Ovary (tissue), 9 donors: ENCODE data around the gene MAPK10. TPM values are rescaled to one million over a fixed set of nuclear protein-coding genes. Genes with fewer than 3 reads are reported as not detected.
A peak's percentile ranks its signal among the peaks of the same experiment; 100 is the strongest.

Experiments
- DNase-seq, 5 donors: peaks; one replicate each; pipeline ENCODE4 v3.0.0-alpha.2; 2019 to 2020
- H3K27ac ChIP-seq, 2 donors: fragments of 200-600 bp; one replicate each; pipeline versions ENCODE4 v1.5.1 to v1.8.0; 2019 to 2022
- H3K27me3 ChIP-seq: fragments of 200-600 bp; one replicate; pipeline ENCODE4 v1.8.0; 2022
- H3K36me3 ChIP-seq: fragments of 200-600 bp; sonication (generic); one replicate; pipeline ENCODE4 v1.5.1; 2019
- H3K4me1 ChIP-seq: one replicate; pipeline ENCODE4 v1.8.1; 2013; ENCODE audit warnings: mild to moderate bottlenecking, moderate library complexity; ENCODE audit not compliant: insufficient read depth
- H3K4me3 ChIP-seq: fragments of 200-600 bp; sonication (generic); one replicate; pipeline ENCODE4 v1.5.1; 2017
- H3K9me3 ChIP-seq, 2 donors: fragments of 200-600 bp in 1 of 2; sonication (generic) in 1 of 2; one replicate each; pipeline versions ENCODE4 v1.5.1 to v1.8.1; 2013 to 2019; ENCODE audit warnings: mild to moderate bottlenecking in 1 of 2, moderate library complexity in 1 of 2
- EP300 ChIP-seq: sonication (generic); formaldehyde crosslinking; IDR thresholded peaks from one replicate; pipeline ENCODE4 v1.6.1; 2017; ENCODE audit warnings: antibody characterized with exemption
- POLR2A ChIP-seq: fragments of 450-650 bp; IDR thresholded peaks from one replicate; pipeline ENCODE4 v1.6.1; 2017; ENCODE audit warnings: antibody characterized with exemption, mild to moderate bottlenecking, moderate library complexity
- WGBS, 3 donors: extraction: QIAGEN DNeasy Blood & Tissue Kit in 1 of 3; methylation state at CpG; one replicate each; pipeline versions ENCODE4 v1.1.5 to v1.1.7; 2013 to 2017; 5-methylcytosine and 5-hydroxymethylcytosine counted together
- intact Hi-C, 4 donors: fragments of 100-400 bp; cut with DNase I; formaldehyde crosslinking; loops; one replicate each; pipeline versions ENCODE4 v1.11.0 to v1.15.1; 2022 to 2023
- polyA plus RNA-seq, 2 donors: library from polyadenylated mRNA; stranded (reverse); fragments of 200-250 nt in 1 of 2; fragments of 350-450 nt in 1 of 2; fragmentation: Illumina TruSeq in 1 of 2; extraction: RNeasy Lipid Tissue Mini Kit (QIAGEN cat#74804) in 1 of 2; gene quantifications; one replicate each; pipeline ENCODE4 v1.2.3, GENCODE V29; 2013 to 2014
- total RNA-seq, 7 donors: library from RNA; depleted of rRNA in 2 of 7; stranded (reverse); fragments of >200 nt in 2 of 7; fragmentation: NEBNext Ultra II Directional in 3 of 7; extraction: Animal tissue kit (Norgen Biotek cat#: 25700) in 3 of 7; gene quantifications; one replicate each; pipeline versions ENCODE4 v1.1.0 to v1.2.4, GENCODE V29; 2016 to 2023
- TF ChIP-seq, protein P1 (sequence below), 3 donors: fragments of 450-650 bp in 2 of 3; fragments of 200-600 bp in 1 of 3; IDR thresholded peaks; one replicate each; pipeline versions ENCODE4 v1.5.1 to v1.8.0; 2016 to 2022; ENCODE audit warnings: antibody characterized with exemption in 3 of 3, mild to moderate bottlenecking in 1 of 3
- donor health status: DM: no; HTN: no; CAD: no; lungs with moderate emphysema.
- donor health status: DM: no; HTN: no; CAD: no.
- donor health status: Bipolar disorder and iron deficiency.
- donor health status: DM: yes; HTN: yes; CAD: no.
- donor health status: DM: no; HTN: no; CAD: no.
- donor health status: DM: yes; HTN: yes; CAD: no.

MAPK10 gene
- total and polyA plus RNA-seq, 9 donors = 19.3 to 41.6 (median 32.4) TPM

DNA sequence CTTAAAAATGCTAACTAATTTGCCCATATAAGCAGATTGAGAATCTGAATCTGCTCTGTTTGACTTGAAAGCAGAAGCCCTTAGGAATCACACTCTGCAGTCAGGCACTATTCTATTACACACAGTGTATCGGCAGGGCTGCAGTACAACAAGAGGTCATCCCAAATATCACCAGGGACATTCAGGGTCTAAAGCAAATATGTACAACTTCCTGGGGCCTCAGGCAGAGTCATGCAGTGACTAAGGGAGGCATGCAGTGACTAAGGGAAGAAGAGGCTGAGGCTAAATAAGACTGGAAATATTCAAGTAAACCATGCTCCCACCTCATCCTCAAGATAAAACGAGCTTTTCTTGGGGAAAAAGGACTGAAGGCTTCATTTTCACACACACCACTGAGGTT lies 20.9 kb downstream of the MAPK10 start:
- TF ChIP-seq EP300 (no peak), POLR2A (no peak)
- TF ChIP-seq, protein P1, sequence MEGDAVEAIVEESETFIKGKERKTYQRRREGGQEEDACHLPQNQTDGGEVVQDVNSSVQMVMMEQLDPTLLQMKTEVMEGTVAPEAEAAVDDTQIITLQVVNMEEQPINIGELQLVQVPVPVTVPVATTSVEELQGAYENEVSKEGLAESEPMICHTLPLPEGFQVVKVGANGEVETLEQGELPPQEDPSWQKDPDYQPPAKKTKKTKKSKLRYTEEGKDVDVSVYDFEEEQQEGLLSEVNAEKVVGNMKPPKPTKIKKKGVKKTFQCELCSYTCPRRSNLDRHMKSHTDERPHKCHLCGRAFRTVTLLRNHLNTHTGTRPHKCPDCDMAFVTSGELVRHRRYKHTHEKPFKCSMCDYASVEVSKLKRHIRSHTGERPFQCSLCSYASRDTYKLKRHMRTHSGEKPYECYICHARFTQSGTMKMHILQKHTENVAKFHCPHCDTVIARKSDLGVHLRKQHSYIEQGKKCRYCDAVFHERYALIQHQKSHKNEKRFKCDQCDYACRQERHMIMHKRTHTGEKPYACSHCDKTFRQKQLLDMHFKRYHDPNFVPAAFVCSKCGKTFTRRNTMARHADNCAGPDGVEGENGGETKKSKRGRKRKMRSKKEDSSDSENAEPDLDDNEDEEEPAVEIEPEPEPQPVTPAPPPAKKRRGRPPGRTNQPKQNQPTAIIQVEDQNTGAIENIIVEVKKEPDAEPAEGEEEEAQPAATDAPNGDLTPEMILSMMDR (IDR thresholded peaks at IDR 0.05) = no peak
- H3K27ac ChIP-seq = no peak overlapping the region
- peak in 2 of 5 donors; percentile 19 to 49 for DNase-seq
- H3K36me3 ChIP-seq = no peaks in the 10 kb centered on the region
- no peaks in the 10 kb centered on the region for H3K27me3 ChIP-seq
- H3K4me1 ChIP-seq = peaks cover 7% of the 10 kb centered on the region
- no peaks in the 10 kb centered on the region for H3K9me3 ChIP-seq
- WGBS, 3 donors = 13 to 39% (median 26%) methylated on average over 2 of the region's 2 CpGs
- no peak overlapping the region for H3K4me3 ChIP-seq
- intact Hi-C loops = no loop called here

DNA sequence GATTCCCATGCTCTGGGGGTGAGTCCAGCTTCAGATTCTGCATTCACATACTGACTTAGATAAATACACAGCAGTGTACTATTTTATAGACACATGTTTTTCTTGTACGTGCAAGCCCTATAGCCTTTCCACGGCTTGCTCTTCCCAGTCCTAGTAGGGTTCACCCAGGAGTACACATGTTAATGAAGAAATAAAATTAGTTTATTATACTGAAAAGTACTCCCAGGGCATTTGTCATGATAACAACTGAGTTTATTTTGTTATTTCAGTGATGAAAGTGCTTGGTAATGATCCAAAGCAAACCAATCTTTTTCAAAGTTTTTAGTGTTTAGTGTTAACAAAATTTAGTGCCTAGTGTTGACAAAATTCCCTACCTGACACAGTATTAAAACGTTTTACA lies 21.3 kb downstream of the MAPK10 start:
- intact Hi-C loops = no loop called here
- Histone ChIP-seq H3K9me3 (no peaks in the 10 kb centered on the region), H3K4me1 (peaks cover 7% of the 10 kb centered on the region), H3K36me3 (no peaks in the 10 kb centered on the region), H3K4me3 (no peak overlapping the region), H3K27me3 (no peaks in the 10 kb centered on the region), H3K27ac (no peak overlapping the region)
- DNase-seq = no peak
- 6 to 19% (median 10%) methylated on average over 3 of the region's 3 CpGs for WGBS, 3 donors
- TF ChIP-seq, protein P1 (IDR thresholded peaks at IDR 0.05) = no peak
- TF ChIP-seq EP300 (no peak), POLR2A (no peak)

DNA sequence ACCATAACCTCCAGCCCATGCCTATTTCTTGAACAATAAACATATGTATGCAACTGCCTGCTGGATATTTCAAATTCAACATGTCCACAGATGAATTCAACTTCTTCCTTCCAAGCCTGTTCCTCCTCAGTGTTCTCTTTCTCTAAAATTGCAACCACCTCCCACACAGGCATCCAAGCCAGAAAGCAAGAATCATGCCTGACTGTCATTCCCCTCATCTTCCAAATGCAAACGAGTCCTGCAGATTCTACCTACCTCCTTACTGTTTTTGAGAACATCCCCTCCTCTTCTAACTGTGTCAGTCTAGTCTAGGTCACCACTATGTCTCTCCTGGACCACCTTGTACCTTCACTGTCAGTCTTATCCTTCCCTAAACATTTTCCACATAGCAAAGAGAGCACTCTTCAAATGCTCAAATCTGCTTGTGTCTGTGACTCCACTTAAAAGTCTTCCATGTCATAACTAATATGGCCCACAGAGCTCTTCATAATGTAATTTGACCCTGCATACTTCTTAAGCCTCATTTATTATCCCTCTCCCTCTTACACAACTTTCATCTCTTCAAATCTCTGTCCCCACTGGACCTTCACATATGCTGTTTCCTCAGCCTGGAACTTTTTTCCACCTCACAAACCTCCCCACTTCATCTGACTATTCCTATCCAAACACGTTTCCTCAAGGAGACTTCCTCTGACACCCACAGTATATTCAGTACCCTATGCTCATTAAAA lies 25.7 kb downstream of the MAPK10 start:
- TF ChIP-seq EP300 (no peak), POLR2A (no peak)
- TF ChIP-seq, protein P1 (IDR thresholded peaks at IDR 0.05) = no peak
- H3K27ac ChIP-seq = no peak overlapping the region

GRCh38 chr4:86333236-86333635 lies 26.6 kb downstream of the MAPK10 start:
- Histone ChIP-seq H3K4me1 (peaks cover 3% of the 10 kb centered on the region), H3K9me3 (no peaks in the 10 kb centered on the region), H3K27ac (no peak overlapping the region), H3K36me3 (no peaks in the 10 kb centered on the region), H3K27me3 (no peaks in the 10 kb centered on the region), H3K4me3 (no peak overlapping the region)
- TF ChIP-seq, protein P1 (IDR thresholded peaks at IDR 0.05) = no peak
- DNase-seq = no peak
- intact Hi-C loops = no loop called here
- WGBS, 3 donors = 0 to 3% (median 0%) methylated on average over 1 of the region's 1 CpG

More for the DNA sequence above, 25.7 kb downstream of the MAPK10 start:
- intact Hi-C loops = no loop called here
- 46 to 54% (median 46%) methylated on average over 2 of the region's 2 CpGs for WGBS, 3 donors
- no peak for DNase-seq
- Histone ChIP-seq H3K4me3 (no peak overlapping the region), H3K9me3 (no peaks in the 10 kb centered on the region), H3K27me3 (no peaks in the 10 kb centered on the region), H3K4me1 (peaks cover 7% of the 10 kb centered on the region), H3K36me3 (no peaks in the 10 kb centered on the region)
